Measurements from ENCODE around the gene KLF13. TPM values are rescaled to one million over a fixed set of nuclear protein-coding genes. Genes with fewer than 3 reads are reported as not detected.

KLF13 gene
- total and polyA plus RNA-seq, 2 donors (not counting 1 experiment from before 2014, with no cell fraction given): 65.5 to 140 TPM

GRCh38 chr15:31367730-31368344 is 41.2 kb downstream of the KLF13 start:
- 72% methylated on average over 10 of the region's 13 CpGs for WGBS (ENCODE audit: insufficient coverage)
- Mint-ChIP-seq H3K27me3 (no peaks in the 10 kb centered on the region), H3K4me1 (peaks cover 89% of the 10 kb centered on the region), H3K4me3 (peak overlapping the region; percentile 21), H3K9me3 (ENCODE audit: insufficient read depth) (no peaks in the 10 kb centered on the region), H3K27ac (peak overlapping the region; percentile 79)
- DNase-seq (no peak), ATAC-seq (ENCODE audit: low read depth) (no peak)
- ChIA-PET CTCF (interaction anchor here (0.7 to 14.4 kb wide), 11 partner anchors 10 to 153 kb away, joined by 3 to 133 read pairs (median 4); no protein-coding TSS in a partner anchor), POLR2A (interaction anchor here (0.7 kb wide), 2 partner anchors 22 to 39 kb away, joined by 3 read pairs; no protein-coding TSS in a partner anchor)
- H3K27ac ChIP-seq (ENCODE audit: low read length in 2 of 2): peak overlapping the region; percentile 14 to 30
- no peaks in the 10 kb centered on the region for H3K27me3 ChIP-seq (replicated peaks in 1 of 4; ENCODE audit: control extremely low read depth in 1 of 4, control insufficient read depth in 3 of 4, insufficient read depth in 4 of 4, low read length in 3 of 4)
- peaks cover 90% of the 10 kb centered on the region for H4K20me1 ChIP-seq (ENCODE audit: control insufficient read depth, insufficient read depth, low read length, poor library complexity, severe bottlenecking)
- H3K9me3 ChIP-seq (ENCODE audit: control extremely low read depth in 1 of 3, control insufficient read depth in 2 of 3, insufficient read depth in 1 of 3, low read length in 2 of 3): peaks cover 0 to 6% (median 6%) of the 10 kb centered on the region in 3 donors
- H3K4me2 ChIP-seq (replicated peaks; ENCODE audit: low read depth, low read length, poor library complexity, severe bottlenecking): peak overlapping the region; percentile 55
- no peak overlapping the region for H3K4me3 ChIP-seq (ENCODE audit: control extremely low read depth in 1 of 5, extremely low read depth in 1 of 5, insufficient read depth in 1 of 5, low read depth in 2 of 5, low read length in 4 of 5)
- intact Hi-C loops (cut with micrococcal nuclease): loop anchor here (10.0 kb wide), 1 partner anchor 363 kb away; no protein-coding TSS in a partner anchor
- TF ChIP-seq CTCF (IDR thresholded peaks at IDR 0.05) (no peak), EZH2 (IDR thresholded peaks at IDR 0.05; ENCODE audit: borderline replicate concordance, insufficient read depth, low read depth, low read length, poor library complexity, severe bottlenecking) (no peak)
- peaks cover 68 to 71% of the 10 kb centered on the region in 2 donors for H3K4me1 ChIP-seq (ENCODE audit: control insufficient read depth in 2 of 2, insufficient read depth in 2 of 2, low read length in 2 of 2)
- no peak overlapping the region for H3K9ac ChIP-seq (ENCODE audit: low read length)
- peaks cover 100% of the 10 kb centered on the region for H3K79me2 ChIP-seq (ENCODE audit: control insufficient read depth, insufficient read depth, low read length)
- peaks cover 0 to 22% of the 10 kb centered on the region in 2 experiments for H3K36me3 ChIP-seq (replicated peaks in 1 of 2; ENCODE audit: control extremely low read depth in 1 of 2, control insufficient read depth in 1 of 2, extremely low read depth in 1 of 2, insufficient read depth in 2 of 2, low read length in 1 of 2)
- no peak overlapping the region for H2AFZ ChIP-seq (ENCODE audit: insufficient read depth, low read depth, low read length, poor library complexity, severe bottlenecking)

GRCh38 chr15:31369727-31370126 is 43.1 kb downstream of the KLF13 start:
- TF ChIP-seq CTCF (IDR thresholded peaks at IDR 0.05) (no peak), EZH2 (IDR thresholded peaks at IDR 0.05; ENCODE audit: borderline replicate concordance, insufficient read depth, low read depth, low read length, poor library complexity, severe bottlenecking) (no peak)
- Mint-ChIP-seq H3K27ac (peak overlapping the region; percentile 43), H3K4me3 (no peak overlapping the region), H3K27me3 (no peaks in the 10 kb centered on the region), H3K9me3 (ENCODE audit: insufficient read depth) (no peaks in the 10 kb centered on the region), H3K4me1 (peaks cover 79% of the 10 kb centered on the region)
- DNase-seq (no peak), ATAC-seq (ENCODE audit: low read depth) (no peak)
- Histone ChIP-seq H3K9ac (ENCODE audit: low read length) (no peak overlapping the region), H3K9me3 (ENCODE audit: control extremely low read depth in 1 of 3, control insufficient read depth in 2 of 3, insufficient read depth in 1 of 3, low read length in 2 of 3) (peaks cover 0 to 6% (median 6%) of the 10 kb centered on the region in 3 donors), H3K4me2 (replicated peaks; ENCODE audit: low read depth, low read length, poor library complexity, severe bottlenecking) (no peak overlapping the region), H3K79me2 (ENCODE audit: control insufficient read depth, insufficient read depth, low read length) (peaks cover 100% of the 10 kb centered on the region), H3K27me3 (replicated peaks in 1 of 4; ENCODE audit: control extremely low read depth in 1 of 4, control insufficient read depth in 3 of 4, insufficient read depth in 4 of 4, low read length in 3 of 4) (no peaks in the 10 kb centered on the region), H3K36me3 (replicated peaks in 1 of 2; ENCODE audit: control extremely low read depth in 1 of 2, control insufficient read depth in 1 of 2, extremely low read depth in 1 of 2, insufficient read depth in 2 of 2, low read length in 1 of 2) (peaks cover 1 to 35% of the 10 kb centered on the region in 2 experiments), H2AFZ (ENCODE audit: insufficient read depth, low read depth, low read length, poor library complexity, severe bottlenecking) (no peak overlapping the region), H3K4me3 (ENCODE audit: control extremely low read depth in 1 of 5, extremely low read depth in 1 of 5, insufficient read depth in 1 of 5, low read depth in 2 of 5, low read length in 4 of 5) (no peak overlapping the region), H4K20me1 (ENCODE audit: control insufficient read depth, insufficient read depth, low read length, poor library complexity, severe bottlenecking) (peaks cover 100% of the 10 kb centered on the region), H3K4me1 (ENCODE audit: control insufficient read depth in 2 of 2, insufficient read depth in 2 of 2, low read length in 2 of 2) (peaks cover 52 to 53% of the 10 kb centered on the region in 2 donors), H3K27ac (ENCODE audit: low read length in 2 of 2) (no peak overlapping the region)
- intact Hi-C loops (cut with micrococcal nuclease): loop anchor here (10.0 kb wide), 1 partner anchor 365 kb away; no protein-coding TSS in a partner anchor
- ChIA-PET POLR2A (interaction anchor here (0.7 kb wide), 1 partner anchor 42 kb away, joined by 16 read pairs; no protein-coding TSS in a partner anchor), CTCF (interaction anchor here (1.2 to 2.1 kb wide), 3 partner anchors 13 to 155 kb away, joined by 6 to 8 read pairs (median 6); no protein-coding TSS in a partner anchor)
- 86% methylated on average over 1 of the region's 1 CpG for WGBS (ENCODE audit: insufficient coverage)

Data from B cell (primary cell).